ENCODE results near the gene PHEX.

PHEX gene

GRCh38 chrX:22039541-22039940 lies 7.4 kb downstream of the PHEX start:
- in situ Hi-C loops (cut with MboI; ENCODE audit: low sequenced_read_pairs) = no loop called here

- in situ Hi-C loops (cut with MboI; ENCODE audit: low sequenced_read_pairs) = no loop called here
Observed at GRCh38 chrX:22040184-22040583, 8.1 kb downstream of the PHEX start.

DNA sequence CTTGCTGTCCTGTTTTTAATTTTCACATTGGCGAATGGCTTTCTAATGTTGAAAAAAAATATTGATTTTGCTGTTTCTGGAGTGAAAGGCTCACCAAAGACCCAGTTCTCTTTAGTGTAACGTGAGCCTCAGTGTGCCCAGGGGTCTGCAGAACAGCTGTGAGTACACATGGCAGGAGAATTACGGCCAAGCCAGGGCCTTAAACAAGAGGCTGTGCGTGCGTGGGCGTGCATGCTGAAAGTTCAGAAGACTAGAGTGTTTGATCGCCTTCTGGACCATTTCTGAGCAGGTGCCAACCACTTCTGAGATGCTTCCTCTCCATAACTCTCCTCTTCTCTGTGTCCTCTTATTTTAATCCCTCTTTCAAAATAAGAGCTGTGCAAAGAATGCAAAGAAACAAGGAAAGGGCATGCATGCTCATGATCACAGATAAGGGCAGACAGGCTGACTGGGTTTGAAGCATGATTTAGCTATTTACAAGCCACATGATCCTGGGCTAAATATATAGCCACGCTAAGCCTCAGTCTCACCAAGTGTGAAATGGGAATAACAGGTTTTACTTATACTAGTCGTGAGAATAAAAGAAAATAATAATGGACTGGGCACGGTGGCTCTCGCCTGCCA lies 9.9 kb downstream of the PHEX start:
- in situ Hi-C loops (cut with MboI; ENCODE audit: low sequenced_read_pairs) = no loop called here

DNA sequence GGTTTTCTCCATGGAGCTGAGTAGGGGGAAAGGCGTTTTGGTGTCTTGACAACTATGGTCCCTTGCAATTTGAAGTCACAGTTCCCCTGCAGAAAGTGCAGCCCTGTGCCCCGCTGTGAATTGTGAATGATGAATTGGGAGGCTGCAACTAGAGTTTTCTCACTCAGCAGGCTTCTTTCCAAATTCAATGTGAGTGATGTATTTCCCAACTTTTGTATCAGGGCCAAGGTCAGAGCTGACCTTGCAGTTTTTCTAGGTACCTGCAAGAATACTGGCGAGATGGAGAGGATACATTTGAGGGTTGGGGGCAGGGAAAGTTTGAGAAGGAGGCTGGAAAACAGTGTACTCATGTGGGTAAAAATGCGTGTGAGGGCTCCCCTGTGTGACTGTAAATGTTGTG lies 11.7 kb downstream of the PHEX start:
- in situ Hi-C loops (cut with MboI; ENCODE audit: low sequenced_read_pairs) = no loop called here

GRCh38 chrX:22047468-22047867 lies 15.3 kb downstream of the PHEX start:
- in situ Hi-C loops (cut with MboI; ENCODE audit: low sequenced_read_pairs) = no loop called here

- in situ Hi-C loops (cut with MboI; ENCODE audit: low sequenced_read_pairs) = no loop called here
Observed at GRCh38 chrX:22053481-22053880, 21.4 kb downstream of the PHEX start.

GRCh38 chrX:22056235-22056634 lies 24.1 kb downstream of the PHEX start:
- in situ Hi-C loops (cut with MboI; ENCODE audit: low sequenced_read_pairs) = no loop called here

GRCh38 chrX:22057667-22058066 lies 25.5 kb downstream of the PHEX start:
- in situ Hi-C loops (cut with MboI; ENCODE audit: low sequenced_read_pairs) = no loop called here

DNA sequence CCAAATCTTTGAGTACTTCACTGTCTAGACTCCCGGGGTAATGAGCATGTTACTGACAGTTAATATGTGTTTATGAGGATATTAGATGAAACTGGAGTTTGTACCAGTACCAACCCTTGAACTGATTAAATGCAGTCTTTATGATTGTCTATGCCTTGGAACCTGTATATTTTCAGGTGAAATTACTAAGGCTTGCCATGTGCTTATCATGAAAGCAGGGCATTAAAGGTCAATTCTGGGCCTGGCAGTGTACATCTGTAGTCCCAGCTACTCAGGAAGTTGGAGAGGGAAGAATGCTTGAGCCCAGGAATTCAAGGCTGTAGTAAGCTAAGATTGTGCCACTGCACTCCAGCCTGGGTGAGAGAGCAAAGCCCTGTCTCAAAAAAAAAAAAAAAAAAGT lies 27.6 kb downstream of the PHEX start:
- in situ Hi-C loops (cut with MboI; ENCODE audit: low sequenced_read_pairs) = no loop called here

DNA sequence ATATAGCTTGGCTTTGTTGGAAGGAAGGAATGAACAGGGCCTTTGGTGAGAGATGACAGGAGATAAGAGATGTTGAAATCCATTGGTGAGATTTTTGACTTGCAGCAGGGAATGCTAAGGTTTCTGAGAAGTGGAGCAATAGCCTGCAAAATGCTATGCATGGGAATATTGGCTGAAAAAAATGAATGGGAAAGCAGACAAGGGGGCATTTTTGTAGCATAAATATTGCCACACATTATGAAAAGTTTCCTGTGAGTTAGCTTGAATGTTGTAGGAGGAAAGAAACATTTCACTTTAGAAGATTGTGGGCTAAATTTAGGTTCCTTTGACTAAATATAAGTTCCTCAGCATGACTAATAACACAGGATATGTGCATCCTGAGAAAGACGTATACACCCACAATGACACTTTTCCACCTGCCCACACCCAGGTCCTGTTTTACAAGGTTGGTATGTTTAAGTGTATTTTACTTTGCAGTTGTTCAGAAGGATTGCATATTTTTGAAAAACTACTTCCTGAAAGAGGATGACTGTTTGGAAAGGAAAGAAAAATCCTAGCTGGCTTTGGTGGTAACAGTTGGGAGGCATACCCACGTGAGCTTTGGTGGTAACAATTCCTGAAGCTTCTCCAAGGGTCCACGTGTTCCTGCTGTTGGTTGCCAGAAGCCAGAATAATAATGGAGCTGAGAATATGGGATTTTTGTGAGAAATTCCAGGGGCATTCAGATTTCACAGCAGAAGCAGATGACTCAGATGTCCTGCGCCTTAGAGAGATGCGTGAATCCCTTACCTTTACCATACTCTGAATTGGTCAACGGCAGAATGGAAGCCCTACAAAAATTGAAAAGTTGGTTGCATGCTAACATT lies 28.5 kb downstream of the PHEX start:
- in situ Hi-C loops (cut with MboI; ENCODE audit: low sequenced_read_pairs) = no loop called here

- in situ Hi-C loops (cut with MboI; ENCODE audit: low sequenced_read_pairs) = no loop called here
Observed at GRCh38 chrX:22063284-22063683, 31.2 kb downstream of the PHEX start.

- in situ Hi-C loops (cut with MboI; ENCODE audit: low sequenced_read_pairs) = no loop called here
Observed at GRCh38 chrX:22069586-22069985, 37.5 kb downstream of the PHEX start.

GRCh38 chrX:22073928-22074327 lies 41.8 kb downstream of the PHEX start:
- in situ Hi-C loops (cut with MboI; ENCODE audit: low sequenced_read_pairs) = no loop called here

DNA sequence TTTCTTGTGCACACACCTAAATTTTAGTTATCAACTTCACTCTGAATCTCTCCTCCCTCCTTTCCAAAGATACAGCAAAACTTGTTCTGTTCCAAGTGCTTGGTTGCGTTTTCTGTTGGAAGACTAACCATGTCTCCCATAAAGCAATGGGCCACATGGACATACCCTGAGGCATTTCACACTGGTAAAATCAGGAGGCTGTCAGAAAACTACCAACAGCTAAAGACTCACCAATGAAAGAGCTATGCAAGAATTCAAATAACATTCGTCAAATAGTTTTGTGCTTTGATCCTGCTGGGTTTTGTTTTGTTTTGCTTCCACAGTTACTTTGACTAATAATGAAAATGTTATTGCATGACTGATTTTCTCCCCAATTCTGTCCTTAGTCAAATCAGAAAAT lies 46.0 kb downstream of the PHEX start:
- in situ Hi-C loops (cut with MboI; ENCODE audit: low sequenced_read_pairs) = no loop called here

DNA sequence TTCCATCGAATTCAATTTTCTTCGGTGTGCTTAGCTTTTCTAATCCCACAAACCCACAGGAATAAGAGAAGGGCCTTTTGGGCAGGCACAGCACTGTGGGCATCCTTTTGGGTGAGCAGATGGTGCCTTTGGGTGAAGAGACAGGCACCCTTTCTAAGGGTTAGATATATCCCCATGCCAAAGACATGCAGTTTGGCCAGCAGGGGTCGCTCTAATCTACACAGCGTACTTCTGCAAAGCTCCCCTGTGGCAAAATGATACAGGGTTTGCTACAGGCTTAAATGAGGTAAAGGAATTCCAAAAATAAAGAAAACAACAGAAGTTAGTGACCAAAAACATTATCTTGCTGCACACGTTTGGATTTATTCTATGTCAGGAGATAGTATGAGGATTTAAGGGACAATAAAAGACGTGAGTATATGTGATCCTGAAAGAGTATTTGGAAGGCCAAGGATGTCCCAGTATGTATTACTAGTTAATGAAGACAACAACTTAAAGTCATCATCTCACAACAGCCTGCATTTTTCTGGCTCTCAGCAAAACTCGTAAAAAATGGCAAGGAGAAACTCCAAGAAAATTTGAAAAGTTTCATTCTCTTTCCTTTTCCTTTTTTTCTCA lies 49.5 kb downstream of the PHEX start:
- in situ Hi-C loops (cut with MboI; ENCODE audit: low sequenced_read_pairs) = no loop called here

GRCh38 chrX:22086003-22086402 lies 53.9 kb downstream of the PHEX start:
- in situ Hi-C loops (cut with MboI; ENCODE audit: low sequenced_read_pairs) = no loop called here

DNA sequence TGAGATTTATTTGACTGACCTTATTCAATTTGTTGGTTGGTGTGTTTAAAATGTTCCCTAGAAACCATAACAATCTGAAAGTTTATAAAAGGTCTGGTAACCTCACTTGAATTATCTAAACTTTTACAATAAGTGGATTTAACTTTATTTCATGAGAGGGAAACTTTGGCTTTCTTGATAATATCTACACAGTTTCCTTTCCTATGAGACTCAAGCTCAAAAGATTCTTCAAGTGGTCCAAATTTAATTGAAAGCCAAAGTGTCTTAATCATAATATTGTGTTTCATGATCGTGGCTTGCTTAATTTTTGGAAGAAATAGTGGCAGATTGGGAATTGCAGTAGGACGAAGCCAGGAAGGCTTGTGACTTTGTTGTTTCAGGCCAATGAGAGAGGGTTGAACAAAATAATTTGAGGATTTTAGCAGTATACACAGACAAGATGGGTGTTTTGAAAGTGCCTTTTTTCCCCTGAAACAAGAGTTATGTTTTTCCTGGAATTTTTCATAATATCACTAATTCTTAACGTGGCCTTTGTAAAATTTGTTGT lies 55.0 kb downstream of the PHEX start:
- in situ Hi-C loops (cut with MboI; ENCODE audit: low sequenced_read_pairs) = no loop called here

DNA sequence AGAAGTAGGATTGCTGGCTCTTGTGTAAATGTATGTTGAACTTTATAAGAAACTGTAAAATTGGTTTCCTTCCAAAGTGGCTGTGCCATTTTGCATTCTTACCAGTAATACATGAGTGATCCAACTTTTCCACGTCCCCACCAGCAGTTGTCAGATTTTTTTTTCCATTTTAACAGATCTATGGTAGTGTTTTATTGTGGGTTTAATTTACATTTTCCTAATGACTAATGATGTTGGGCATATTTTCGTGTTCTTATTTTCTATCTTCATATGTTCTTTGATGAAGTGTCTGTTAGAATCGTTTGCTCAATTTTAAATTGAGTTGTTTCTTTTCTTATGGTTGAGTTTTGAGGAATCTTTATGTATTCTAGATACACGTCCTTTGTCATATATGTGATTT lies 56.2 kb downstream of the PHEX start:
- in situ Hi-C loops (cut with MboI; ENCODE audit: low sequenced_read_pairs) = no loop called here

DNA sequence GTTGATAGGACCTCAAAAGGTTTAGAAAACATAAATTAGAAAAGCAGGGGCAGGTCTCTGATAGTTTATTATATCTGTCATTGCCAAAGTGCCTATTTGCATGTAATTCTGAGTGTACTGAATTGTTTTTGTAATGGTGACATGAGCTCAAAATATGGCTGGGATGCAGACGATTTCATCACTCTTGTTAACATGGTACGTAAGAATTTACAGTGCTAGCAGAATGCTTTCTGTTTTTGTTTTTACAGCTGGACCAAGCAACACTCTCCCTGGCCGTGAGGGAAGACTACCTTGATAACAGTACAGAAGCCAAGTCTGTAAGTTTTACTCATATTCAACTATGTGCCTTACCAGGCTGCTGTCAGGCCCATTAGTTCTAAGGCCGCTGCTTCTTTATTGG lies 58.1 kb downstream of the PHEX start:
- in situ Hi-C loops (cut with MboI; ENCODE audit: low sequenced_read_pairs) = no loop called here

DNA sequence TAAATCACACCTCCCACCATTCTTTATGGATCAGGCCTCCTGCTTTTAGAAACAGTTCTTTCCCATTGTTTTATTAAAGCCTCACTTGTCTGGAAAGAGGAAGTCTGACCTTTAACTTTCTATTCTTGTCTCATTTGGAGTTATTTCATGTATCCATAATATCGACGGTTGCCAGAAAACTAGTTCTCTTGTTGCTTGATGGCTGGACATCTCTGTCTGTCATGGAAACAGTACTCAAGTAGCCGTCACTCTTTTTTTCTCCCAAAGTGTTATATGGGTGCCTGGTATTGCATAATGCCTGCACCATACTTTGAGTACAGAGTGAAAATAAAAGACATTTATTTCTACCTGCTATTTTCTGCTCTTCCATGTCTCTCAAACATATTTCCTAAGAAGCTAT lies 61.4 kb downstream of the PHEX start:
- in situ Hi-C loops (cut with MboI; ENCODE audit: low sequenced_read_pairs) = no loop called here

- in situ Hi-C loops (cut with MboI; ENCODE audit: low sequenced_read_pairs) = no loop called here
Observed at GRCh38 chrX:22095286-22095685, 63.2 kb downstream of the PHEX start.

DNA sequence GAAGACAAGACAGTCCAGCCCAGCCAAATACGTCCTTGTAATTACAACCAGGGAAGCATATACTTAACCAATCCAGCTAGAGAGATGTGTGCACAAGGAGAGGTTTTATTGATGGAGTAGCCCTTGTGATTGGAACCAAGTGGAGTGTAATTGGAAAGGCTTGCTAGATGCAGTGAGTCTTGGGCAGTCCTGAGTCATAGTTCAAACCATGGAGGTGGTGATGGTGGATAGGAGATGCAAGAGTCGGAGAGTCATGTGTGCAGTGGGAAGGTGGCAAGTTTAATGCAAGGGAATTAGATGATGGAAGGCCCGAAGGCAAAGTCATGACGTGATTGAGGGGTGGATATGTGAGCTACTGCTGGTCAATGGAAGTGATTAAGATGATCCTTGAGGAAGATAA lies 63.7 kb downstream of the PHEX start:
- in situ Hi-C loops (cut with MboI; ENCODE audit: low sequenced_read_pairs) = no loop called here
